Measurements from ENCODE around the gene CADPS.

Gene CADPS

DNA sequence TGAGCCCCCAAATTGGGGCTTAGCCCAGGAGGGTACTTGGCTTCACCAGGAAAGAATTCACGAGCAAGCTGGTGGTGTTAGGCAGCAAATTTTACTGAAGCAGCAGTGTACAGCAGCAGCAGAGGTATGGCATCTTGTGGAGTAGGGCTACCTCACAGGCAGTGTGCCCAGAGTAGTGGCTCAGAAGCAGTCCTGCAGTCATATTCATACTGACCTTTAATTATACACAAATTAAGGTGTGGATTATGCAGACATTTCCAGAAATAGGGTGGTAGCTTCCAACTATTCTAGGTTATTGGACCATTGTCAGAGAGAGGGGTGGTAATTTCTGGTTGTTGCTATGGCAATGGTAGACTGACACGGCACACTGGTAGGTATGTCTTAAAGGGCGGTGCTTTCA, 20.7 kb upstream of the CADPS start:
- Histone ChIP-seq H3K27me3 (no peaks in the 10 kb centered on the region), H3K4me3 (ENCODE audit: low read depth in 1 of 2, low read length in 1 of 2) (no peak overlapping the region), H3K36me3 (no peaks in the 10 kb centered on the region), H3K27ac (no peak overlapping the region), H3K9me3 (no peaks in the 10 kb centered on the region), H3K4me1 (ENCODE audit: control insufficient read depth in 1 of 2, insufficient read depth in 1 of 2, low read depth in 1 of 2, low read length in 1 of 2) (no peaks in the 10 kb centered on the region)
- TF ChIP-seq CTCF (IDR thresholded peaks at IDR 0.05), result no peak

DNA sequence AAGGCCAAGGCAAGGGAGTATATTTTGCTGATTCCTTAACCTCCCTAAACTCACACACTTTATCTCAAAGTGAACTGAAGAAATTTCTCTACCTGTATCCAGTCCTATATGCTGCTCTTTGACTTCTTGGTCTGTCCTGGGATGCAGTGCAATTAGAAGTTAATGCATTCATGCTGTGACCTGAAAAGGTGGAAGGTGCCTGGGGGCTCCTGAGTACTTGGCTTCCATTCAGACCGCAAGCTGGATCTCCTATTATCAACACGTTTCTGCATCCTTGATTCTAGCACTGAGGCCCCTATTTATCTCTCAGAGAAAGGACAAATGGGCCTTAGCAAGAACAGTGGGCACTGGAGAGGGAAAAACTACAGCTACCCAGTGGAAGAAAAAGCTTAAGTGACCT, 17.7 kb upstream of the CADPS start:
- Histone ChIP-seq H3K27me3 (no peaks in the 10 kb centered on the region), H3K27ac (no peak overlapping the region), H3K4me3 (ENCODE audit: low read depth in 1 of 2, low read length in 1 of 2) (no peak overlapping the region), H3K36me3 (no peaks in the 10 kb centered on the region), H3K4me1 (ENCODE audit: control insufficient read depth in 1 of 2, insufficient read depth in 1 of 2, low read depth in 1 of 2, low read length in 1 of 2) (no peaks in the 10 kb centered on the region), H3K9me3 (no peaks in the 10 kb centered on the region)
- TF ChIP-seq CTCF (IDR thresholded peaks at IDR 0.05), result no peak

- Histone ChIP-seq H3K9me3 (no peaks in the 10 kb centered on the region), H3K4me1 (ENCODE audit: control insufficient read depth in 1 of 2, insufficient read depth in 1 of 2, low read depth in 1 of 2, low read length in 1 of 2) (no peaks in the 10 kb centered on the region), H3K4me3 (ENCODE audit: low read depth in 1 of 2, low read length in 1 of 2) (no peak overlapping the region), H3K27ac (no peak overlapping the region), H3K36me3 (no peaks in the 10 kb centered on the region), H3K27me3 (no peaks in the 10 kb centered on the region)
- TF ChIP-seq CTCF (IDR thresholded peaks at IDR 0.05), result no peak
These were observed 16.8 kb upstream of the CADPS start for GRCh38 chr3:62892045-62892444.

- Histone ChIP-seq H3K27ac (no peak overlapping the region), H3K9me3 (no peaks in the 10 kb centered on the region), H3K4me3 (ENCODE audit: low read depth in 1 of 2, low read length in 1 of 2) (no peak overlapping the region), H3K36me3 (no peaks in the 10 kb centered on the region), H3K4me1 (ENCODE audit: control insufficient read depth in 1 of 2, insufficient read depth in 1 of 2, low read depth in 1 of 2, low read length in 1 of 2) (no peaks in the 10 kb centered on the region), H3K27me3 (no peaks in the 10 kb centered on the region)
- TF ChIP-seq CTCF (IDR thresholded peaks at IDR 0.05), result no peak
These were observed 13.6 kb upstream of the CADPS start for GRCh38 chr3:62888778-62889177.

- no peaks in the 10 kb centered on the region for H3K27me3 ChIP-seq
- TF ChIP-seq CTCF (IDR thresholded peaks at IDR 0.05), result no peak
- no peaks in the 10 kb centered on the region for H3K9me3 ChIP-seq
- H3K36me3 ChIP-seq, result no peaks in the 10 kb centered on the region
- H3K27ac ChIP-seq, result no peak overlapping the region
- no peaks in the 10 kb centered on the region for H3K4me1 ChIP-seq (ENCODE audit: control insufficient read depth in 1 of 2, insufficient read depth in 1 of 2, low read depth in 1 of 2, low read length in 1 of 2)
- H3K4me3 ChIP-seq (ENCODE audit: low read depth in 1 of 2, low read length in 1 of 2), result no peak overlapping the region
These were observed 13.0 kb upstream of the CADPS start for GRCh38 chr3:62888180-62888579.

- no peak for TF ChIP-seq CTCF (IDR thresholded peaks at IDR 0.05)
- no peaks in the 10 kb centered on the region for H3K9me3 ChIP-seq
These were observed 9.9 kb upstream of the CADPS start for GRCh38 chr3:62885136-62885535.

More at GRCh38 chr3:62885136-62885535, 9.9 kb upstream of the CADPS start:
- Histone ChIP-seq H3K4me1 (ENCODE audit: control insufficient read depth in 1 of 2, insufficient read depth in 1 of 2, low read depth in 1 of 2, low read length in 1 of 2) (no peaks in the 10 kb centered on the region), H3K4me3 (ENCODE audit: low read depth in 1 of 2, low read length in 1 of 2) (no peak overlapping the region), H3K27ac (no peak overlapping the region), H3K27me3 (no peaks in the 10 kb centered on the region), H3K36me3 (no peaks in the 10 kb centered on the region)

All from neutrophil (primary cell).